A673 (cell line): Measurements from ENCODE around the gene CTIF. TPM values are rescaled to one million over a fixed set of nuclear protein-coding genes. Genes with fewer than 3 reads are reported as not detected.
A peak's percentile ranks its signal among the peaks of the same experiment; 100 is the strongest.

Source experiments
- BruUV-seq: library from RNA; stranded (reverse); fragments of 400-500 nt; replicated peaks from 2 replicates; lab custom pipeline; 2021; lab: Mats Ljungman, UMichigan
- CTCF ChIA-PET: fragments of 300-600 bp; sonication (Branson Sonifier 250); formaldehyde crosslinking; loops from one replicate; lab custom pipeline; 2022; ENCODE audit warnings: antibody characterized with exemption; lab: Charles Lee
- POLR2A ChIA-PET: fragments of 300-600 bp; sonication (Branson Sonifier 250); formaldehyde crosslinking; loops from one replicate; lab custom pipeline; 2022; ENCODE audit warnings: antibody characterized with exemption; ENCODE audit not compliant: low non-redundant PET; lab: Charles Lee
- DNase-seq: peaks from one replicate; pipeline ENCODE4 v3.0.0-alpha.2; 2015; ENCODE audit warnings: low spot score
- H3K27ac ChIP-seq: fragments of 200-600 bp; sonication (generic); 2 replicates; pipeline ENCODE4 v1.5.1; 2016; ENCODE audit warnings: mixed run types, low read depth, mild to moderate bottlenecking, mixed read lengths, antibody characterized with exemption, low read length; ENCODE audit not compliant: poor library complexity, severe bottlenecking
- H3K27me3 ChIP-seq: fragments of 200-600 bp; sonication (generic); replicated peaks from 2 replicates; pipeline ENCODE4 v1.6.1; 2017; ENCODE audit warnings: mixed run types, low read depth, mild to moderate bottlenecking, mixed read lengths, antibody characterized with exemption, low read length; ENCODE audit not compliant: insufficient read depth, poor library complexity
- H3K36me3 ChIP-seq: fragments of 200-600 bp; sonication (generic); 2 replicates; pipeline ENCODE4 v1.6.1; 2016; ENCODE audit warnings: mixed run types, mild to moderate bottlenecking, mixed read lengths, antibody characterized with exemption, low read length; ENCODE audit not compliant: insufficient read depth, poor library complexity, severe bottlenecking
- H3K4me1 ChIP-seq: fragments of 200-600 bp; sonication (generic); 2 replicates; pipeline ENCODE4 v1.6.1; 2017; ENCODE audit warnings: mixed run types, mild to moderate bottlenecking, mixed read lengths, antibody characterized with exemption, low read length; ENCODE audit not compliant: insufficient read depth, poor library complexity, severe bottlenecking
- H3K4me3 ChIP-seq: fragments of 200-600 bp; sonication (generic); 2 replicates; pipeline ENCODE4 v1.5.1; 2016; ENCODE audit warnings: low read depth, mixed run types, mild to moderate bottlenecking, mixed read lengths, low read length; ENCODE audit not compliant: poor library complexity, severe bottlenecking
- H3K9me3 ChIP-seq: fragments of 200-600 bp; sonication (generic); 2 replicates; pipeline ENCODE4 v1.6.1; 2016; ENCODE audit warnings: mixed run types, low read depth, mild to moderate bottlenecking, mixed read lengths, antibody characterized with exemption, low read length; ENCODE audit not compliant: poor library complexity, severe bottlenecking
- CTCF ChIP-seq: fragments of 300-800, 200-600 bp; sonication (generic); conservative IDR thresholded peaks from 2 replicates; pipeline ENCODE4 v1.5.1; 2017; ENCODE audit warnings: low read depth, mild to moderate bottlenecking, antibody characterized with exemption, low read length, moderate library complexity, mixed read lengths
- EZH2 ChIP-seq: fragments of 200-600 bp; sonication (generic); IDR thresholded peaks from 2 replicates; pipeline ENCODE4 v1.6.1; 2017; ENCODE audit warnings: borderline replicate concordance, low read depth, mild to moderate bottlenecking, mixed read lengths, antibody characterized with exemption, low read length; ENCODE audit not compliant: poor library complexity, severe bottlenecking
- intact Hi-C: fragments of 100-400 bp; cut with micrococcal nuclease; formaldehyde crosslinking; loops from one replicate; pipeline ENCODE4 v1.10.0; 2022; ENCODE audit not compliant: unreplicated experiment
- total RNA-seq: library from RNA; stranded (reverse); gene quantifications from 2 replicates; pipeline ENCODE4 v1.2.3, GENCODE V29; 2021

CTIF gene
- total RNA-seq, 1 experiment from 2014 or later, result 23.5 TPM

GRCh38 chr18:48602759-48603390, 64.0 kb downstream of the CTIF start:
- H3K27ac ChIP-seq, result no peak overlapping the region
- intact Hi-C loops, result no loop called here
- POLR2A ChIA-PET, result no interaction called here
- TF ChIP-seq CTCF (no peak), EZH2 (no peak)
- no peak for DNase-seq
- H3K27me3 ChIP-seq, result no peaks in the 10 kb centered on the region
- no peaks in the 10 kb centered on the region for H3K4me1 ChIP-seq
- CTCF ChIA-PET, result no interaction called here
- no peaks in the 10 kb centered on the region for H3K36me3 ChIP-seq
- H3K9me3 ChIP-seq, result no peaks in the 10 kb centered on the region
- no peak overlapping the region for H3K4me3 ChIP-seq
- BruUV-seq, result no TSS peak

- no peaks in the 10 kb centered on the region for H3K9me3 ChIP-seq
- no peak overlapping the region for H3K27ac ChIP-seq
- H3K4me3 ChIP-seq, result no peak overlapping the region
- no peaks in the 10 kb centered on the region for H3K27me3 ChIP-seq
- BruUV-seq, result no TSS peak
- ChIA-PET POLR2A (interaction anchor here (0.6 kb wide), 1 partner anchor 8 kb away, joined by 4 read pairs; no protein-coding TSS in a partner anchor), CTCF (no interaction called here)
- H3K36me3 ChIP-seq, result no peaks in the 10 kb centered on the region
- peak; percentile 45 for TF ChIP-seq CTCF
- no peak for TF ChIP-seq EZH2
- intact Hi-C loops, result no loop called here
- no peaks in the 10 kb centered on the region for H3K4me1 ChIP-seq
- DNase-seq, result peak; percentile 43
Measured at GRCh38 chr18:48605408-48605845, 66.6 kb downstream of the CTIF start.

GRCh38 chr18:48607056-48607984, 68.5 kb downstream of the CTIF start:
- intact Hi-C loops, result no loop called here
- Histone ChIP-seq H3K4me3 (no peak overlapping the region), H3K36me3 (no peaks in the 10 kb centered on the region), H3K27ac (no peak overlapping the region), H3K4me1 (no peaks in the 10 kb centered on the region), H3K27me3 (no peaks in the 10 kb centered on the region), H3K9me3 (no peaks in the 10 kb centered on the region)
- TF ChIP-seq EZH2, result no peak
- TF ChIP-seq CTCF, result no peak
- POLR2A ChIA-PET, result no interaction called here
- CTCF ChIA-PET, result no interaction called here
- DNase-seq, result no peak
- BruUV-seq, result no TSS peak
